GM21723 (cell line): ENCODE measurements around the gene SUCLG2.
A peak's percentile ranks its signal among the peaks of the same experiment; 100 is the strongest.

Experiments
- ATAC-seq: cut with Tn5 transposase; IDR thresholded peaks from one replicate; pipeline ENCODE4 v1.9.1; 2021; ENCODE audit warnings: mild to moderate bottlenecking, moderate library complexity; ENCODE audit not compliant: unreplicated experiment

Gene SUCLG2

GRCh38 chr3:67654099-67654843, at the start of gene SUCLG2:
Gene SUCLG2 (minus strand): TSS chr3:67654612. CDS start chr3:67654586, 26 bp downstream.
- ATAC-seq: peak; percentile 82

- no peak for ATAC-seq
Measured at GRCh38 chr3:67700596-67700995, 46.2 kb upstream of the SUCLG2 start.

GRCh38 chr3:67699882-67700281, 45.5 kb upstream of the SUCLG2 start:
- no peak for ATAC-seq

GRCh38 chr3:67692621-67693020, 38.2 kb upstream of the SUCLG2 start:
- ATAC-seq: no peak

GRCh38 chr3:67691926-67692325, 37.5 kb upstream of the SUCLG2 start:
- no peak for ATAC-seq

GRCh38 chr3:67691207-67691606, 36.8 kb upstream of the SUCLG2 start:
- ATAC-seq: peak; percentile 67

- no peak for ATAC-seq
Measured at GRCh38 chr3:67689806-67690205, 35.4 kb upstream of the SUCLG2 start.

- ATAC-seq: no peak
Measured at GRCh38 chr3:67688231-67688630, 33.8 kb upstream of the SUCLG2 start.

- ATAC-seq: no peak
Measured at GRCh38 chr3:67686069-67686468, 31.7 kb upstream of the SUCLG2 start.

- peak; percentile 99 for ATAC-seq
Measured at GRCh38 chr3:67685499-67685898, 31.1 kb upstream of the SUCLG2 start.

- ATAC-seq: no peak
Measured at GRCh38 chr3:67684211-67684610, 29.8 kb upstream of the SUCLG2 start.

- ATAC-seq: no peak
Measured at GRCh38 chr3:67683522-67683921, 29.1 kb upstream of the SUCLG2 start.

- ATAC-seq: peak; percentile 76
Measured at GRCh38 chr3:67678665-67679064, 24.3 kb upstream of the SUCLG2 start.

GRCh38 chr3:67674055-67674454, 19.6 kb upstream of the SUCLG2 start:
- no peak for ATAC-seq

- ATAC-seq: no peak
Measured at GRCh38 chr3:67662733-67663132, 8.3 kb upstream of the SUCLG2 start.

GRCh38 chr3:67661089-67661488, 6.7 kb upstream of the SUCLG2 start:
- no peak for ATAC-seq

- no peak for ATAC-seq
Measured at GRCh38 chr3:67657192-67657591, 2.8 kb upstream of the SUCLG2 start.

GRCh38 chr3:67656614-67657013, 2.2 kb upstream of the SUCLG2 start:
- no peak for ATAC-seq

GRCh38 chr3:67655364-67656121, 1.1 kb upstream of the SUCLG2 start:
- peak; percentile 47 for ATAC-seq

GRCh38 chr3:67654844-67655177, 399 bp upstream of the SUCLG2 start:
- no peak for ATAC-seq

- peak; percentile 29 for ATAC-seq
Measured at GRCh38 chr3:67653425-67654098, 850 bp downstream of the SUCLG2 start.

- ATAC-seq: no peak
Measured at GRCh38 chr3:67650084-67650483, 4.3 kb downstream of the SUCLG2 start.
